ENCODE data around the gene CD109.

CD109 gene

DNA sequence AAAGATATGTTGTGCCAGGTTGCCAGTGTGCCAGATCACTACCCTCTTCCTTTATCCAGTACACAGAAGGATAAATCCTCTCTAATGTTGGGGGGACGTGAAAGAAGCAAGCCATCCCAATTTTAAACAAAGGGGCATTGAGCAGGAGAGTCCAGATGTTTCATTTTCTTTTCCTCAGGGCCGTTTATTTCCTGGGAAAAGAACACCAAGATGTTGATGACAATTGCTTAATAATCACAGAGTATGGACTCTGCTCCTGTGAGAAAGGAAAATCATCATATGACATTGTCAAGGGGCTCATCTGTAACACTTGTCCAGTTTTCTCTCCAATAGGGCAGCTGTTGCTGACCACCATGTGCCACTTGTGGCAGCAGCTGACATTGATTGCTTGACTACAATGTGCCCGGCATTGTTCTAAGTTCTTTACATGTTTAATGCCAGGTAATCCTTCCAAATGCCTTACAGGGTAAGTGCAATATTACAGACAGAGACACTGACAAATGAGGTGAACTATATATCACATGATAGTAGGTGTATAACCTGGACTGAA, 161.4 kb downstream of the CD109 start:
- TF ChIP-seq, protein P1, sequence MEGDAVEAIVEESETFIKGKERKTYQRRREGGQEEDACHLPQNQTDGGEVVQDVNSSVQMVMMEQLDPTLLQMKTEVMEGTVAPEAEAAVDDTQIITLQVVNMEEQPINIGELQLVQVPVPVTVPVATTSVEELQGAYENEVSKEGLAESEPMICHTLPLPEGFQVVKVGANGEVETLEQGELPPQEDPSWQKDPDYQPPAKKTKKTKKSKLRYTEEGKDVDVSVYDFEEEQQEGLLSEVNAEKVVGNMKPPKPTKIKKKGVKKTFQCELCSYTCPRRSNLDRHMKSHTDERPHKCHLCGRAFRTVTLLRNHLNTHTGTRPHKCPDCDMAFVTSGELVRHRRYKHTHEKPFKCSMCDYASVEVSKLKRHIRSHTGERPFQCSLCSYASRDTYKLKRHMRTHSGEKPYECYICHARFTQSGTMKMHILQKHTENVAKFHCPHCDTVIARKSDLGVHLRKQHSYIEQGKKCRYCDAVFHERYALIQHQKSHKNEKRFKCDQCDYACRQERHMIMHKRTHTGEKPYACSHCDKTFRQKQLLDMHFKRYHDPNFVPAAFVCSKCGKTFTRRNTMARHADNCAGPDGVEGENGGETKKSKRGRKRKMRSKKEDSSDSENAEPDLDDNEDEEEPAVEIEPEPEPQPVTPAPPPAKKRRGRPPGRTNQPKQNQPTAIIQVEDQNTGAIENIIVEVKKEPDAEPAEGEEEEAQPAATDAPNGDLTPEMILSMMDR (IDR thresholded peaks at IDR 0.05; ENCODE audit: control insufficient read depth, extremely low read depth, insufficient read depth), result no peak
- H3K4me3 ChIP-seq (ENCODE audit: low read depth, low read length), result no peak overlapping the region
- DNase-seq (ENCODE audit: low read depth), result no peak

DNA sequence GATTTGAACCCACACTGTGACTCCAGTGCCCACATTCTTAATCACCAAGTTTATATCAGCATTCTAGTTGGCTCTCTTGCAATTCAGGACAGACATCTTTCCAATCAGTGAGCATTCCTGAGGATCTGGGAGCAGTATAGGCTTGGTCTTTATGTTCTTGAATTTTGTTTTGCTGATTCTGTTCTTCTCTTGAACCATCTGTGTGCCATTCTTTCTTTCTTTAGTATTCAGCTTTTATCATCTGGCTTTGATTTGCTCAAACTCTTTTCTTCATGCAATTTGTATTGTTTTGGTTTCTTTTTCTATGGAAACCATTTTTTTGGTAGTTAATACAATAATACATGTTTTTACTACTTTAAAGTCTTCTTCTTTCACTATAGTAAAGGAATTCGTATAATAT, 162.4 kb downstream of the CD109 start:
- no peak overlapping the region for H3K4me3 ChIP-seq (ENCODE audit: low read depth, low read length)
- TF ChIP-seq, protein P1 (IDR thresholded peaks at IDR 0.05; ENCODE audit: control insufficient read depth, extremely low read depth, insufficient read depth), result no peak
- DNase-seq (ENCODE audit: low read depth), result no peak

DNA sequence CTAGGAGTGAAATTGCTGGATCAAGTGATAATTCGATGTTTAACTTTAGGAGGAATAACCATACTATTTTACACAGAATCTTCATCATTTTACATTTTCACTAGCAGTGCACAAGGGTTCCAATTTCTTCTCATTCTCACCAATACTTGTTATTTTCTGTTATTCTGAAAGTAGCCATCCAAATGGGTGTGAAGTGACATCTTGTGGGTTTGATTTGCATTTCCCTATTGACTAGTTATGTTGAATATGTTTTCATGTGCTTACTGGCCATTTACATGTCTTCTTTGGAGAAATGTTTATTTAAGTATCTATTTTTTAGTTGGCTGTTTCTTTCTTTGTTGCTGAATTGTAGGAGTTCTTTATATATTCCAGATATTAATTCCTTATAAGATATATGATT, 164.3 kb downstream of the CD109 start:
- no peak overlapping the region for H3K4me3 ChIP-seq (ENCODE audit: low read depth, low read length)
- TF ChIP-seq, protein P1 (IDR thresholded peaks at IDR 0.05; ENCODE audit: control insufficient read depth, extremely low read depth, insufficient read depth), result no peak
- no peak for DNase-seq (ENCODE audit: low read depth)

DNA sequence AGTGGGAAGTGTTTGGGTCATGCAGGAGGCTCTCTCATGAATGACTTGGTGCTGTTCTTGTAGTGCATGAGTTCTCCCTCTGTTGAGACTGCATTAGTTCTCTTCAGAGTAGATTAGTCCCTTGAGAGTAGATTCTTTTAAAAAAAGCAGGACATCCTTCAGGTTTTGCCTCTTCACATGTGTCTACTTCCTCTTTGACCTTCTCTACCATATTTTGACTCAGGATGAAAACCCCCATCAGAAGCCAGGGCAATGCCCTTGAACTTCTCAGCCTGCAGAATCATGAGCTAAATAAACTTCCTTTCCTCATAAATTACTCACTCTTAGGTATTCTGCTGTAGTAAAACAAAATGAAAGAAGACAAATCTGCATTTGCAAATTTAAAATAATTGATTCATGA, 170.3 kb downstream of the CD109 start:
- DNase-seq (ENCODE audit: low read depth), result no peak
- no peak overlapping the region for H3K4me3 ChIP-seq (ENCODE audit: low read depth, low read length)
- TF ChIP-seq, protein P1 (IDR thresholded peaks at IDR 0.05; ENCODE audit: control insufficient read depth, extremely low read depth, insufficient read depth), result no peak

DNA sequence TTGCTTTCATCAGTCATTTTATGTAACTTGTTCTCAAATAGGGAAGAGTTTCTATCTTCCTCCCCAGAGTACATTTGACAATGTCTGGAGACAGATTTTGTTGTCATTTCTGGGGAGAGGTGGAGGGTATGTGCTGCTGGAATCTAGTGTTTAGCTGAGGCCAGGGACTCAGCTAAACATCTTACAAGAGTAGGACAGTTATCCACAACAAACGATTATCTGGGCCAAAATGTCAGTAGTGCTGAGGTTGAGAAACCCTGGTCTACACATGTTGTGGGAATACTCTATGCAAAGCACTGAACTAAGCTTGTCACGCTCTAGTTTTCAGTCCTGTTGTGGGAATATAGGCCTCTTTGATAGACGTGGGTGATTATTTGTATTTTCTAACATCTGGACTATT, 171.4 kb downstream of the CD109 start:
- H3K4me3 ChIP-seq (ENCODE audit: low read depth, low read length), result no peak overlapping the region
- DNase-seq (ENCODE audit: low read depth), result no peak
- TF ChIP-seq, protein P1 (IDR thresholded peaks at IDR 0.05; ENCODE audit: control insufficient read depth, extremely low read depth, insufficient read depth), result no peak

DNA sequence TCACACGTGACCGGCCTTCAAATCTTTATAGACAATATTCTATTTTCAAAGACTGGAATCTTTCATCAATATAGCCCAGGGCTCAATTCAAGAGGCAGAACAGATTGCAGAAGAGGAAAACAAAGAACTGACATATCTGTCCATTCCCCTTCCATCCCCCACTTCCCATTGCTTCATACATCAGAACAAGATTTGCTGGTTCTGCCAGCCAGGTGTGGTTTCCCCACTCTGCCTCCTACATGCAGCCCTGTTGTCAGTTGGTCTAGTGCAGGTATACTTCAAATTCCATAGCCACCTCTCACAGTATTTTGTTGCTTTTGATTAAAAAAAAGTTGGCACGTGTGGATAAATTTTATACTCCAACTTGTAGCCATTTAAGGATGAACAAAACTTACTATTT, 174.9 kb downstream of the CD109 start:
- DNase-seq (ENCODE audit: low read depth), result no peak
- TF ChIP-seq, protein P1 (IDR thresholded peaks at IDR 0.05; ENCODE audit: control insufficient read depth, extremely low read depth, insufficient read depth), result no peak
- no peak overlapping the region for H3K4me3 ChIP-seq (ENCODE audit: low read depth, low read length)

DNA sequence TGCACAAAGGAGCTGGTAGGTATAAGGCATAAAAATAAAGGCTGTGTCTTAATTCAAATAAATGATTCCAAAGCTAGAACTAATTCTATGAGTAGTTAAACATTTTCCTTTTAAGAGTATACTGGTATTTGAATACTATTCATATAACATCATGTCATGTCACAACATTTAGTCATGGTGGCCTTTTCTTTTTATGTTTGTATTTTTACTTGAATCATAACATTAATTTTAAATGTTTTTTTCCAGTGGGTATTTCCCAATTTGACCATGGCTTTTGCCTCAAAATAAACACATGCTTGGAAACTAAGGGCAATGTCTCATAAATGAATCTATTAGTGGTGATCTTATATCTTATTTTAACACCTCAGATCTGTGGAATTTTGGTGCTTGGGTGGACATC, 177.1 kb downstream of the CD109 start:
- DNase-seq (ENCODE audit: low read depth), result no peak
- H3K4me3 ChIP-seq (ENCODE audit: low read depth, low read length), result no peak overlapping the region

More for the DNA sequence above, 177.1 kb downstream of the CD109 start:
- TF ChIP-seq, protein P1 (IDR thresholded peaks at IDR 0.05; ENCODE audit: control insufficient read depth, extremely low read depth, insufficient read depth), result no peak
